CD4-positive, alpha-beta T cell treated with Interleukin-1 beta for 1 hour (primary cell): ENCODE data around the gene TMEM175.
"Not testable (repeated sequence)": the region's sequence is repeated elsewhere in the genome, so short reads cannot be mapped to it uniquely, and the experiment has no call there.

ENCODE experiments used
- DNase-seq, 2 donors: peaks; one replicate each; pipeline ENCODE4 v3.0.0-alpha.2; 2020 to 2022

TMEM175 gene

DNA sequence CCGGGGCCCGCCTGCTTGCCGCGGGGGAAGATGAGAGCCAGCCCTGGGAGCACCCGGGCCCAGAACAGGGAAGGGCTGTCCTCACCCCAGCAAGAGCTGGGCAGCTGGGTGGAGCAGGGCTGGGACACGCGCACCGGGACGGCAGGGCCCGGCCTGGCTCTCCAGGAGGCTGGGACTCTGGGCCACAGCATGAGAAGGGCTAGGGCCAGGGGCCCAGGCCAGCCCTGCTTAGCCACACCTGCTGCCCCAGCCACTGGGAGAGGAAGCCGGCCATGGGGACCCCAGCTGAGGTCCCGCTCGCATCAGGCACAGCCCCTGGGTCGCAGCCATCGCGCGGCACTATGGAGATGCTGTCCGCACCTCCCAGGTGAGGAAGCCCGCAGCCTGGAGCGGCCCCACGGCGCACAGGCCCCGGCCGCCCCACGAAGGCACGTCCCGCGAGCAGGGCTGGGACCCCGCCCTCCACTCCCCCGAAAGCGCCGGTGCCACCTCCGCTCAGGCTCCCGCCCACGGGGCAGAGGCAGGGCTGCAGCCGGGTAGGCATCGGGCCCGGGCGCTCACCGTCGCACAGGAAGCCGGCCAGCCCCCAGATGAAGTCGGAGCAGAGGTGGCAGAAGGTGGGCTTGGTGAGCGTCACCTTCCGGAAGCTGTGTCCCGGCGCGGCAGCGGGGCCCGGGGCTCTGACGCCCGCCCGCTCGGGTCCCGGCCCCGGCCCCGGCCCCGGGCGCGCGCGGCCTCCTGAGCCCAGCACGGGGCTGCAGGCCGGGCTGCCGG is 40.6 kb downstream of the TMEM175 start:
- peak; percentile 60 to 65 for DNase-seq

DNA sequence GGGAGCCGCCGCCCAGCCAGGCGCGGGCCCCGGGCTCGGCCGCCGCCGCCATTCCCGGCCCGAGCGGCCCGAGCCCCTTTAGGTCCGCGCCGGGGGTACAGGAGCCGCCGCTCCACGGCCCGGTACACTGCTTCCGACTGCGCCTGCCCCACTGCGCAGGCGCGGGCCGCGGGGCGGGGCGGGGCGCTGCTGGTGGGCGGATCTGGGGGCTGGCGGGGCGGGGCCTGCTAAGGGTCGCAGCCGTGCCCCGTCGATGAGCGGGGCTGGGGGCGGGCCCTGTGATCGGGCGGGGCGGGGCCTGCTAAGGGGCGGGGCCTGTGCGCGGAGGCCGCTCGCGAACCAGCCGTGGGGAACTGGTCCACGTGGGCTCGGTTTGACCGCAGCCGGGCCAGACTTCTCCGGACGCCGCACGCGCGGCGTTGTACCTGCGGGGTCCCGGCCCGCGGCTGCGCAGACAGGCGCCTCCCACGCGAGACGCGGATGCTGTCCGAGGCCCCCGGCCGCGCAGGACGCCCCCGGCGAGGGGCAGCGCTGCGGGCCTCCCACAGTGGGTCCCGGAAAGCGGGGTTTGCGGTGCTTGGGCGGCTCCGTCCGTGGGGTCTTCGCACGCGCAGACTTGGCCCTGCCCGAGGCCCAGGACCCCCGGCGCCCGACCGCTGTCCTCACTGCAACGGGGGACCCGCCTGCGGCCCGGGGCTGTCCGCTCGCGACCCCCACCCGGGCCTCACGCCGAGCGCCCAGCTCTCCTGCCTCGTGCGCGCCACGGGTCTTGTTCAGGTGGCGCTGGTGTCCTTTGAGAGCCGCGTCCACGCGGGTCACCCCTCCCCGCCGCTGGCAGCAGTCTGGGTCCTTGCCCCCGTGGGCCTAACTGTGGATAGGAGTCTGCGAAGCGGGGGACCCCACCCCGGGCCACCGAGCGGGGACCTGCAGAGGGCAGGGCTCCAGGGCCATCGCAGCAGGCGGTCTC is 41.5 kb downstream of the TMEM175 start, which contains the start of gene DGKQ:
TSS of gene DGKQ (minus strand) at position 139 of the 967 bp plus-strand sequence. CDS start at position 52, 87 bp downstream.
- DNase-seq = peak; percentile 91 to 93

GRCh38 chr4:974668-975067 is 42.4 kb downstream of the TMEM175 start:
- DNase-seq = no peak

DNA sequence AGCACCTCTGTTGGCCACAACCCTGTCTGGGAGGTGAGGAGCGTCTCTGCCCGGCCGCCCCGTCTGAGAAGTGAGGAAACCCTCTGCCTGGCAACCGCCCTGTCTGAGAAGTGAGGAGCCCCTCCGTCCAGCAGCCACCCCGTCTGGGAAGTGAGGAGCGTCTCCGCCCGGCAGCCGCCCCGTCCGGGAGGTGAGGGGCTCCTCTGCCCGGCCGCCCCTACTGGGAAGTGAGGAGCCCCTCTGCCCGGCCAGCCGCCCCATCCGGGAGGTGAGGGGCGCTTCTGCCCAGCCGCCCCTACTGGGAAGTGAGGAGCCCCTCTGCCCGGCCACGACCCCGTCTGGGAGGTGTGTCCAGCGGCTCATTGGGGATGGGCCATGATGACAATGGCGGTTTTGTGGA is 43.8 kb downstream of the TMEM175 start:
- not testable (repeated sequence) for DNase-seq

GRCh38 chr4:978957-979701 is 46.9 kb downstream of the TMEM175 start:
- no peak for DNase-seq

DNA sequence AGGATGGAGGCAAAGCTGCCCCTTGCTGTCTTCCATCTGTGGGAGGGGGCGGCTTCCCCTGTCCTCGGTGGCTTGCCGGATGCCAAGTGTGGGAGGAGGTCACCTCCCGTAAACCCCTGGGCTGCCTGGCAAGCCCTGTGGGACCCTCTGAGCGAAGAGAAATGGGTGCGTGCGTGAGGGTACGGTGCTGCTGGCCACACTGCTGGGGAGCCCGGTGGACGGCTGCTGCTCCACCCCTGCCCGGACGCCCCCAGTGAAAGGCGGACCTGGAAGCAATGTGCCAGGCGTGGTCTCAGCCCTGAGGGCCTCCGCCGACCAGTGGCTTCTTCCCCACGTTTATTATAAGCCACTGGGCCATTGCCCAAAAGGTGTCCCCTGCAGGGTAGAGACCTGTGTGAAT is 50.0 kb downstream of the TMEM175 start:
- no peak for DNase-seq

DNA sequence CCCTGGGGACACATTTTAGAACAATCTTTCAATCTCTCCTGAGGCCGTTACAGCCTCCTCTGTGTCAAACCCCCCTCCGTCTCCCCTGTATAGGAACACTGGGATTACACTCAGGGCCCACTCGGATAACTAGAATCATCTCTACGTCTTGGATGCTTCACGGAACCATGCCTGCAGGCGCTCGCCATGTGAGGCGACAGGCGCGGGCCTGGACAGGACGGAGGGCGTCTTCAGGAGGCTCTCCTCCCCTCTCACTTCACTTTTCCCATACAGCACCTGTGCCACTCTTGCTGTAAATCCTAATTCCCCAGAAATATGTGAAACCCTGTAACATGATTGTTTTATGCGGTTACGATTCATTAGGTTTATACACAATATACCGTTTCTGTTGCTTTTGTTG is 50.6 kb downstream of the TMEM175 start:
- no peak for DNase-seq

DNA sequence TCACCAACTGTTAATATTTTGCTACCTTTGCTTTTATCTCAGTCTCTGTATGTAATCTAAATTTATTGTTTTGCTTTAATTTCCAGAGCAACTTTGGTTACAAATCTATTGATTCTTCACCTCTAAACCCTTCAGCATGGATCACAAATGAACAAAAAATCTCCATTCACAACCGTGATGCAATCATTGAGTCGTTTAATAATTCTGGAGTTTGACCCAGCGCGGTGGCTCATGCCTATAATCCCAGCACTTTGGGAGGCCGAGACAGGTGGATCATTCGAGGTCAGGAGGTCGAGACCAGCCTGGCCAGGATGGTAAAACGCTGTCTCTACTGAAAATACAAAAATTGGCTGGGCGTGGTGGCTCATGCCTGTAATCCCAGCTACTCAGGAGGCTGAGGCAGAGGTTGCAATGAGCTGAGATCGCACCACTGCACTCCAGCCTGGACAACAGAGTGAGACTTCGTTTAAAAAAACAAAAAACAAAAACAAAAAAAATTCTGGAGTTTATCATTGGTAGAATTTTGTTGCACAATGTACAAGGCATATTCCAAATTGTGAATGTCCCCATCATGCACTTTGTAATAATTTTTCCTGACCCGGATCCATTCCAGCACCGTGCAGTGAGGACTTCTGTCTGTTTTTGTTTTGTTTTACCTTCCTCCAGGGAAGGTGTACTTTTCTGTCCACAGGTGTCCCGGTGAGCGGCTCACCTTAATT is 52.2 kb downstream of the TMEM175 start:
- no peak for DNase-seq

DNA sequence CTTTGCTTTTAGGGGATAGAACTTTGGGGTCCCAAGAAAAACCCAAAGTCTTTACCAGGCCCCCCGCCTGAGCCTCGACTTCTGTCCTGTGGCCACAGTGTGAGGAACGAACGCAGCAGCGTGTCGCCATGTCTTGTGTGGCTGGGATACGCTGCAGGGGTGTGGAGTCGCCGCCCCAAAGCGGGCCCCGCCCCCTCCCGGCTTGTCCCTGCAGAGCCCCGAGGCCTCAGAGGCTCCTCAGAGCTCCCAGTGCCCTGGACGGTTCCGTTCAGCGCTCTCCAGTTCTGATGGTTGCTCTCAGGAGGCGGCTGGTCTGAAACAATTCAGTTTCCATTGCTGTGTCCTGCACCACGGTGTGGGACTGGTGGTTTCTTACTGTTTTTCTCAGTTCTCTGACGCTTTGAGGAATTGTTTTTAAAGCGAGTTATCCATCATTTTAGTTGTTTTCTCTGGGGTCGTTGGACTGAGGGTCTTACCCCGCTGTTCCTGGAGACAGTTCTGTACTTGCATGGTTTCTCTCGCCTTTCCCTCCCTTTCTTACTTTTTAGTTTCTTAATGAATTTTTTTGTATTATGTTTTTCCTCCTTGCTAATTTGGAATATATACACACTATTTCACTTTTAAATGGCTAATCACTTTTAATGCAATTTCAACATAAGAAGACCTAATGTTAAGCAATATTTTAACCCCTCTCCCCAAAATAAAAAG is 53.0 kb downstream of the TMEM175 start:
- DNase-seq = peak; percentile 67 to 73

- no peak for DNase-seq
Measured at GRCh38 chr4:986428-986878, 54.2 kb downstream of the TMEM175 start.

DNA sequence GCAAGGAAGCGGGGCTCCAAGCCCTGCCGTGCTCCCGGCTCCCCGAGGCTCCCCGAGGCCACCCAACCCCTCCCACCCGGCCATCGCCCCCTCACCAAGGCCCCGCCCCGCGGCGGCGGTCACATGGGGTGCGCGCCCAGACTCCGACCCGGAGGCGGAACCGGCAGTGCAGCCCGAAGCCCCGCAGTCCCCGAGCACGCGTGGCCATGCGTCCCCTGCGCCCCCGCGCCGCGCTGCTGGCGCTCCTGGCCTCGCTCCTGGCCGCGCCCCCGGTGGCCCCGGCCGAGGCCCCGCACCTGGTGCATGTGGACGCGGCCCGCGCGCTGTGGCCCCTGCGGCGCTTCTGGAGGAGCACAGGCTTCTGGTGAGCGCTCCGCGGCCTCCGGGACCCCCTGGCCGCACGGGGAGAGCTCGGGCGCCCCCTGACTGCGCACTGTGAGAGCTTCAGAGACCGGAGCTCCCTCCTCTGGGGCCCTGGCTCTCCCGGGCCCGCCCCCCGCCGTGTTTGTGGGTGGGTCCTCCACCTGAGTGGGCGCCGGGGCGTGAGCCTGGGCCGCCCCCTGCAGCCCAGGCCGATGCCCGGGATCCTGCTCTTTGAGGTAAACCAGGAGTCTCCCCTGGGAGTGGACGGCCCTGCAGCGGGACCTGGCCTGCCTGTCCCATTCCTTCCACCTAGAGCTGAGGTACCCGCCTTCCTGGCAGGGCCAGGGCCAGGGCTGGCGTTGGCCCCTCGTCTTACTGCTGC is 54.8 kb downstream of the TMEM175 start, which contains the start of gene IDUA:
TSS of gene IDUA (plus strand) at position 166 of the 745 bp plus-strand sequence. CDS start at position 207, 41 bp downstream.
- DNase-seq = peak; percentile 84 to 86

GRCh38 chr4:987624-988513 is 55.6 kb downstream of the TMEM175 start:
- DNase-seq = peak in 1 of 2 donors; percentile 0

- no peak for DNase-seq
Measured at GRCh38 chr4:988726-989721, 56.8 kb downstream of the TMEM175 start.

- no peak for DNase-seq
Measured at GRCh38 chr4:989722-990471, 57.6 kb downstream of the TMEM175 start.

GRCh38 chr4:990746-991367 is 58.6 kb downstream of the TMEM175 start:
- DNase-seq = no peak

- DNase-seq = no peak
Measured at GRCh38 chr4:991451-992296, 59.4 kb downstream of the TMEM175 start.
